Pancreas (tissue), 10 donors: ENCODE measurements around the gene P3H3. TPM values are rescaled to one million over a fixed set of nuclear protein-coding genes. Genes with fewer than 3 reads are reported as not detected.

Experiments
- ATAC-seq, 4 donors: fragments of 200-7000 bp; cut with Tn5 transposase; one replicate each; pipeline versions ENCODE4 v1.8.0 to v1.9.1; 2020; ENCODE audit warnings: mild to moderate bottlenecking in 4 of 4, moderate library complexity in 4 of 4
- DNase-seq, 6 donors: peaks; one replicate each; pipeline ENCODE4 v3.0.0-alpha.2; 2020
- FAIRE-seq: peaks from 2 replicates; lab custom pipeline; 2012; peaks lifted over from hg19 to GRCh38; lab: Jason Lieb, UNC
- H3K27ac ChIP-seq, 4 donors: fragments of 200-600 bp; sonication (generic); 1 replicate in 3 of 4; 2 replicates in 1 of 4; pipeline versions ENCODE4 v1.5.0 to v1.8.0; 2020
- H3K27me3 ChIP-seq, 4 donors: fragments of 200-600 bp; one replicate each; pipeline ENCODE4 v1.8.0; 2021
- H3K36me3 ChIP-seq, 3 donors: fragments of 200-600 bp; sonication (generic) in 1 of 3; one replicate each; pipeline versions ENCODE4 v1.5.0 to v1.8.0; 2020 to 2021
- H3K4me1 ChIP-seq, 3 donors: fragments of 200-600 bp; one replicate each; pipeline ENCODE4 v1.8.0; 2021
- H3K4me3 ChIP-seq, 4 donors: fragments of 200-600 bp; sonication (generic) in 2 of 4; one replicate each; pipeline versions ENCODE4 v1.5.0 to v1.8.0; 2020 to 2021
- H3K9me3 ChIP-seq, 4 donors: fragments of 200-600 bp; one replicate each; pipeline ENCODE4 v1.8.0; 2021
- CTCF ChIP-seq, 4 donors: fragments of 200-600 bp; sonication (generic) in 3 of 4; IDR thresholded peaks; one replicate each; pipeline versions ENCODE4 v1.5.0 to v1.8.0; 2021; ENCODE audit warnings: antibody characterized with exemption in 4 of 4
- WGBS, 2 donors: extraction: QIAGEN DNeasy Blood & Tissue Kit; methylation state at CpG; one replicate each; pipeline ENCODE4 v1.1.7; 2013; 5-methylcytosine and 5-hydroxymethylcytosine counted together
- intact Hi-C, 3 donors: fragments of 100-400 bp; cut with DNase I; formaldehyde crosslinking; loops; one replicate each; pipeline versions ENCODE4 v1.11.1 to v1.14.2; 2022
- polyA plus RNA-seq, 2 donors: library from polyadenylated mRNA; stranded (reverse); fragments of 200-250 nt; gene quantifications; one replicate each; pipeline ENCODE4 v1.2.3, GENCODE V29; 2013
- total RNA-seq, 6 donors: library from RNA; stranded (reverse); fragmentation: NEBNext Ultra II Directional in 4 of 6; extraction: Animal tissue kit (Norgen Biotek cat#: 25700) in 4 of 6; gene quantifications; one replicate each; pipeline versions ENCODE4 v1.2.1 to v1.2.4, GENCODE V29; 2021 to 2023
- donor health status: healthy with polysubstance abuse.
- donor health status: DM: no; HTN: no; CAD: no; lungs with moderate emphysema.
- donor health status: DM: no; HTN: no; CAD: no.
- donor health status: control.
- donor health status: control.
- donor health status: Bipolar disorder and iron deficiency.
- donor health status: DM: yes; HTN: yes; CAD: no.
- donor health status: DM: no; HTN: no; CAD: no.
- donor health status: DM: no; HTN: no; CAD: no.
- donor health status: DM: yes; HTN: yes; CAD: no.

The P3H3 gene
- total and polyA plus RNA-seq, 8 donors, result 5.6 to 32.8 (median 10.2) TPM

- DNase-seq (no peak), FAIRE-seq (no peak), ATAC-seq (no peak)
- Histone ChIP-seq H3K9me3 (no peaks in the 10 kb centered on the region), H3K27me3 (peaks cover 0 to 3% (median 0%) of the 10 kb centered on the region in 4 donors), H3K4me3 (peak overlapping the region in 1 of 4 donors; percentile 36), H3K4me1 (peaks cover 0 to 4% (median 0%) of the 10 kb centered on the region in 3 donors), H3K27ac (no peak overlapping the region), H3K36me3 (no peaks in the 10 kb centered on the region)
- 44 to 55% methylated on average over 7 of the region's 7 CpGs for WGBS, 2 donors
- no peak for TF ChIP-seq CTCF (IDR thresholded peaks at IDR 0.05)
- intact Hi-C loops, result loop anchor here in 1 of 3 donors (10.0 kb wide), 1 partner anchor 88 kb away; no protein-coding TSS in a partner anchor
Measured at GRCh38 chr12:6822426-6823135, 5.6 kb upstream of the P3H3 start.

DNA sequence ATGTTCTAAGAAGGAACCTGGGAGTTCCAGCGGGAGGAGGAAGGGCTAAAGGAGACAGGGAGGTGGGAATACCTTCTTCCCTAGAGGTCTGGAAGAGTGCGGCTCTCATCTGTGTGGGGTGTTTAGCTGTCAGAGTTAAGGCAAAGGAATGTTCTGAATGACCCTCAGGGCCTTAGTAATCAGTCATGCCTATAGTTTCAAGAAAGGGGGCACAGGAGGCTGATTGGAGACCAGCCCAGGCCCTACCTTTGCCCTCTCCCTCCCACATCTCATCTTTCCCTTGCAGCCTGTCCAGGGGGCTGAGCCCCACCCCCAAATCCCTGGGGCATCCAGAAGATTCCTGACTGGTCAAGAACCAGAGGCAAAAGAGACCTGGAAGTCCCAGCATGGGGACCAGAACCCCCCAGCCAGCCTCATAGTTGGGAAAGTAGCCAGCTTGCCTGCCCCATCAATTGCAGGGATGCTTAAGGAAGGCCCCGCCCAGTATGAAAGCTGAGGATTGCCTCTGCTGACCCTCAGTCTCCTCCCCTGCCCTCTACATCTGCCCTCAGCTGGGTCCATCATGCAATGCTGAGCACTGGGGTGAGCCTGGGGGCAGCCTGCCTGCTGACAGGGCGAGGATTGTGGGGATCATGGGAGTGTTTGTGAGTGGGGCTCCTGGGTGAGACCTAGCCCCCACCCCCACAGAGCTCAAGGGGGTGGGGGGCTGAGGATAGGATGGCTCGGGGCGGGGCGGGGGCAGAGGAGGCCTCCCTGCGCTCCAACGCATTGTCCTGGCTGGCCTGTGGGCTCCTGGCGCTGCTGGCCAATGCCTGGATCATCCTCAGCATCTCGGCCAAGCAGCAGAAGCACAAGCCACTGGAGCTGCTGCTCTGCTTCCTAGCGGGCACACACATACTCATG is 4.8 kb upstream of the P3H3 start:
- WGBS, 2 donors, result 52 to 54% methylated on average over 10 to 12 of the region's 12 CpGs
- DNase-seq (peak in 1 of 6 donors; percentile 30), FAIRE-seq (no peak), ATAC-seq (no peak)
- peaks cover 0 to 4% (median 0%) of the 10 kb centered on the region in 3 donors for H3K4me1 ChIP-seq
- no peak overlapping the region for H3K4me3 ChIP-seq
- intact Hi-C loops, result loop anchor here in 1 of 3 donors (10.0 kb wide), 1 partner anchor 89 kb away; no protein-coding TSS in a partner anchor
- H3K27me3 ChIP-seq, result peaks cover 0 to 3% (median 0%) of the 10 kb centered on the region in 4 donors
- H3K27ac ChIP-seq, result no peak overlapping the region
- H3K9me3 ChIP-seq, result no peaks in the 10 kb centered on the region
- no peak for TF ChIP-seq CTCF (IDR thresholded peaks at IDR 0.05)
- H3K36me3 ChIP-seq, result no peaks in the 10 kb centered on the region

- Histone ChIP-seq H3K27me3 (peaks cover 0 to 3% (median 0%) of the 10 kb centered on the region in 4 donors), H3K4me3 (no peak overlapping the region), H3K27ac (no peak overlapping the region), H3K36me3 (no peaks in the 10 kb centered on the region), H3K4me1 (peaks cover 0 to 4% (median 0%) of the 10 kb centered on the region in 3 donors), H3K9me3 (no peaks in the 10 kb centered on the region)
- no peak for TF ChIP-seq CTCF (IDR thresholded peaks at IDR 0.05)
- ATAC-seq (no peak), FAIRE-seq (no peak), DNase-seq (peak in 1 of 6 donors; percentile 57)
- intact Hi-C loops, result loop anchor here in 1 of 3 donors (10.0 kb wide), 1 partner anchor 89 kb away; no protein-coding TSS in a partner anchor
- 59 to 67% methylated on average over 35 to 37 of the region's 37 CpGs for WGBS, 2 donors
Measured at GRCh38 chr12:6824085-6824775, 4.0 kb upstream of the P3H3 start.

- TF ChIP-seq CTCF (IDR thresholded peaks at IDR 0.05), result no peak
- no peaks in the 10 kb centered on the region for H3K9me3 ChIP-seq
- intact Hi-C loops, result loop anchor here in 1 of 3 donors (10.0 kb wide), 1 partner anchor 90 kb away; no protein-coding TSS in a partner anchor
- peaks cover 0 to 3% (median 0%) of the 10 kb centered on the region in 4 donors for H3K27me3 ChIP-seq
- no peak overlapping the region for H3K4me3 ChIP-seq
- H3K27ac ChIP-seq, result no peak overlapping the region
- DNase-seq, result peak in 1 of 6 donors; percentile 35
- 19 to 23% methylated on average over 11 to 12 of the region's 12 CpGs for WGBS, 2 donors
- no peaks in the 10 kb centered on the region for H3K36me3 ChIP-seq
- peaks cover 0 to 4% (median 0%) of the 10 kb centered on the region in 3 donors for H3K4me1 ChIP-seq
- no peak for FAIRE-seq
- ATAC-seq, result no peak
Measured at GRCh38 chr12:6824901-6825381, 3.3 kb upstream of the P3H3 start.
